GM23338 (cell line): Measurements from ENCODE around the gene GTPBP4. TPM values are rescaled to one million over a fixed set of nuclear protein-coding genes. Genes with fewer than 3 reads are reported as not detected.

Experiments
- ATAC-seq: fragments of 200-7000 bp; cut with Tn5 transposase; 3 replicates; pipeline ENCODE4 v1.9.1; 2020
- DNase-seq: peaks from one replicate; pipeline ENCODE4 v3.0.0-alpha.2; 2015; ENCODE audit warnings: low spot score
- H2AFZ ChIP-seq: fragments of 200-600 bp; sonication (generic); 2 replicates; pipeline ENCODE4 v1.8.0; 2016; ENCODE audit warnings: antibody characterized with exemption, mild to moderate bottlenecking, moderate library complexity
- H3F3A ChIP-seq: fragments of 200-600 bp; sonication (generic); replicated peaks from 2 replicates; pipeline ENCODE4 v1.8.0; 2017; ENCODE audit warnings: antibody characterized with exemption, mixed run types, low read depth
- H3K27ac ChIP-seq: fragments of 200-600 bp; sonication (generic); 2 replicates; pipeline ENCODE4 v1.6.1; 2016; ENCODE audit warnings: low read depth
- H3K27me3 ChIP-seq: fragments of 200-600 bp; sonication (generic); 2 replicates; pipeline ENCODE4 v1.8.0; 2016; ENCODE audit warnings: mild to moderate bottlenecking, mixed run types, moderate library complexity; ENCODE audit not compliant: insufficient read depth
- H3K36me3 ChIP-seq: fragments of 200-600 bp; sonication (generic); 2 replicates; pipeline ENCODE4 v1.8.0; 2016; ENCODE audit warnings: mild to moderate bottlenecking; ENCODE audit not compliant: insufficient read depth
- H3K4me1 ChIP-seq: fragments of 200-600 bp; sonication (generic); 2 replicates; pipeline ENCODE4 v1.8.0; 2016; ENCODE audit warnings: mild to moderate bottlenecking, moderate library complexity; ENCODE audit not compliant: insufficient read depth
- H3K4me2 ChIP-seq: fragments of 200-600 bp; sonication (generic); 2 replicates; pipeline ENCODE4 v1.7.1; 2017; ENCODE audit warnings: mixed run types
- H3K4me3 ChIP-seq: fragments of 200-600 bp; sonication (generic); 2 replicates; pipeline ENCODE4 v1.6.1; 2016; ENCODE audit warnings: mixed run types
- H3K79me2 ChIP-seq: fragments of 200-600 bp; sonication (generic); replicated peaks from 2 replicates; pipeline ENCODE4 v1.8.0; 2017; ENCODE audit warnings: mild to moderate bottlenecking; ENCODE audit not compliant: insufficient read depth
- H3K9me2 ChIP-seq: fragments of 200-600 bp; sonication (generic); 2 replicates; pipeline ENCODE4 v1.8.0; 2017; ENCODE audit not compliant: insufficient read depth
- H4K20me1 ChIP-seq: fragments of 200-600 bp; sonication (generic); replicated peaks from 2 replicates; pipeline ENCODE4 v1.8.0; 2017; ENCODE audit warnings: mild to moderate bottlenecking; ENCODE audit not compliant: insufficient read depth
- H3K27ac Mint-ChIP-seq: 2 replicates; pipeline ENCODE4 v1.8.0; 2020; ENCODE audit warnings: inconsistent platforms, mild to moderate bottlenecking, moderate library complexity, mixed read lengths
- H3K27me3 Mint-ChIP-seq: 3 replicates; pipeline ENCODE4 v1.8.0; 2022; ENCODE audit warnings: low read depth, mild to moderate bottlenecking, moderate library complexity, mixed read lengths, inconsistent platforms; ENCODE audit not compliant: insufficient read depth, poor library complexity
- H3K36me3 Mint-ChIP-seq: 3 replicates; pipeline ENCODE4 v1.8.0; 2021; ENCODE audit warnings: low read depth, mild to moderate bottlenecking, inconsistent platforms, moderate library complexity, mixed read lengths
- H3K4me1 Mint-ChIP-seq: 3 replicates; pipeline ENCODE4 v1.8.0; 2020; ENCODE audit warnings: mild to moderate bottlenecking, inconsistent platforms, mixed read lengths
- H3K4me3 Mint-ChIP-seq: 3 replicates; pipeline ENCODE4 v1.8.0; 2021; ENCODE audit warnings: moderate library complexity, mild to moderate bottlenecking, inconsistent platforms, mixed read lengths
- H3K9me3 Mint-ChIP-seq: 3 replicates; pipeline ENCODE4 v1.8.0; 2020; ENCODE audit warnings: moderate library complexity, mild to moderate bottlenecking, inconsistent platforms, mixed read lengths
- CREB1 ChIP-seq: fragments of 250-450 bp; sonication (Bioruptor Pico); IDR thresholded peaks from 2 replicates; pipeline ENCODE4 v1.5.0; 2020; ENCODE audit warnings: low read depth, mild to moderate bottlenecking, moderate library complexity
- ETS1 ChIP-seq: IDR thresholded peaks from 2 replicates; pipeline ENCODE4 v1.6.1; 2016; ENCODE audit warnings: antibody characterized with exemption
- EZH2 ChIP-seq: fragments of 200-600 bp; sonication (generic); IDR thresholded peaks from one replicate; pipeline ENCODE4 v1.8.0; 2017; ENCODE audit warnings: antibody characterized with exemption, mild to moderate bottlenecking, low read depth; ENCODE audit not compliant: unreplicated experiment
- EZH2phosphoT487 ChIP-seq: fragments of 200-600 bp; sonication (generic); IDR thresholded peaks from one replicate; pipeline ENCODE4 v1.8.1; 2018; ENCODE audit warnings: antibody characterized with exemption; ENCODE audit not compliant: unreplicated experiment
- JUNB ChIP-seq: IDR thresholded peaks from one replicate; pipeline ENCODE4 v1.6.1; 2016; ENCODE audit warnings: antibody characterized with exemption; ENCODE audit not compliant: unreplicated experiment
- POLR2AphosphoS5 ChIP-seq: IDR thresholded peaks from 2 replicates; pipeline ENCODE4 v1.6.1; 2016; ENCODE audit warnings: antibody characterized with exemption, low read depth
- ZNF462 ChIP-seq: fragments of 250-450 bp; sonication (Bioruptor Pico); IDR thresholded peaks from 2 replicates; pipeline ENCODE4 v1.5.0; 2020; ENCODE audit warnings: mild to moderate bottlenecking, moderate library complexity
- polyA plus RNA-seq: library from polyadenylated mRNA; unstranded; fragments of >200 nt; fragmentation: Nextera tagmentation; extraction: Ambion mirVana; gene quantifications from 2 replicates; pipeline ENCODE4 v1.2.1, GENCODE V29; 2016
- total RNA-seq: library from RNA; depleted of rRNA; stranded (reverse); fragments of >200 nt; shearing (Covaris generic); gene quantifications from 2 replicates; pipeline ENCODE4 v1.2.3, GENCODE V29; 2014

GTPBP4 gene
- total and polyA plus RNA-seq, 2 experiments from 2014 or later: 56.5 to 62.6 TPM

- no peaks in the 10 kb centered on the region for H4K20me1 ChIP-seq
- no peak for DNase-seq
- no peak overlapping the region for H3K27ac ChIP-seq
- no peaks in the 10 kb centered on the region for H3K9me2 ChIP-seq
- no peaks in the 10 kb centered on the region for H3K36me3 Mint-ChIP-seq
- no peak overlapping the region for H3K27ac Mint-ChIP-seq
- no peak overlapping the region for H3K4me3 ChIP-seq
- ATAC-seq: no peak
- H3F3A ChIP-seq: no peaks in the 10 kb centered on the region
- H3K79me2 ChIP-seq: no peaks in the 10 kb centered on the region
- H3K9me3 Mint-ChIP-seq: no peaks in the 10 kb centered on the region
- TF ChIP-seq POLR2AphosphoS5: no peak
- no peak for TF ChIP-seq JUNB
- no peak for TF ChIP-seq EZH2phosphoT487
- TF ChIP-seq ZNF462 (CRISPR knock-in tag): no peak
- H3K4me2 ChIP-seq: no peak overlapping the region
- H2AFZ ChIP-seq: no peak overlapping the region
- H3K4me1 Mint-ChIP-seq: peaks cover 6% of the 10 kb centered on the region; the same call in 1 of the 3 replicates
- no peaks in the 10 kb centered on the region for H3K27me3 ChIP-seq
- H3K4me1 ChIP-seq: no peaks in the 10 kb centered on the region
- no peaks in the 10 kb centered on the region for H3K36me3 ChIP-seq
- H3K27me3 Mint-ChIP-seq: peaks cover 3% of the 10 kb centered on the region
- no peak overlapping the region for H3K4me3 Mint-ChIP-seq
Measured at GRCh38 chr10:948347-948746, 39.9 kb upstream of the GTPBP4 start.

- H3K27ac Mint-ChIP-seq: no peak overlapping the region
- H3K9me3 Mint-ChIP-seq: no peaks in the 10 kb centered on the region
- H3K4me1 Mint-ChIP-seq: no peaks in the 10 kb centered on the region
- no peak for TF ChIP-seq EZH2
- TF ChIP-seq POLR2AphosphoS5: no peak
- no peak for TF ChIP-seq ETS1
- TF ChIP-seq CREB1: no peak
Measured at GRCh38 chr10:949446-949845, 38.8 kb upstream of the GTPBP4 start.

More at GRCh38 chr10:949446-949845, 38.8 kb upstream of the GTPBP4 start:
- Histone ChIP-seq H3K27ac (no peak overlapping the region), H3K4me3 (no peak overlapping the region), H2AFZ (no peak overlapping the region), H3F3A (no peaks in the 10 kb centered on the region), H3K4me1 (no peaks in the 10 kb centered on the region), H3K27me3 (no peaks in the 10 kb centered on the region), H3K9me2 (no peaks in the 10 kb centered on the region), H3K4me2 (no peak overlapping the region), H3K36me3 (no peaks in the 10 kb centered on the region), H4K20me1 (no peaks in the 10 kb centered on the region), H3K79me2 (no peaks in the 10 kb centered on the region)
- Mint-ChIP-seq H3K4me3 (no peak overlapping the region), H3K27me3 (peaks cover 2% of the 10 kb centered on the region), H3K36me3 (no peaks in the 10 kb centered on the region)
- ATAC-seq: no peak
- no peak for DNase-seq
